ENCODE results near the gene SMAD6. TPM values are rescaled to one million over a fixed set of nuclear protein-coding genes. Genes with fewer than 3 reads are reported as not detected.

The SMAD6 gene
- 1 to 10 TPM; 1.7 to 6.3 (median 3.8) TPM for total RNA-seq

DNA sequence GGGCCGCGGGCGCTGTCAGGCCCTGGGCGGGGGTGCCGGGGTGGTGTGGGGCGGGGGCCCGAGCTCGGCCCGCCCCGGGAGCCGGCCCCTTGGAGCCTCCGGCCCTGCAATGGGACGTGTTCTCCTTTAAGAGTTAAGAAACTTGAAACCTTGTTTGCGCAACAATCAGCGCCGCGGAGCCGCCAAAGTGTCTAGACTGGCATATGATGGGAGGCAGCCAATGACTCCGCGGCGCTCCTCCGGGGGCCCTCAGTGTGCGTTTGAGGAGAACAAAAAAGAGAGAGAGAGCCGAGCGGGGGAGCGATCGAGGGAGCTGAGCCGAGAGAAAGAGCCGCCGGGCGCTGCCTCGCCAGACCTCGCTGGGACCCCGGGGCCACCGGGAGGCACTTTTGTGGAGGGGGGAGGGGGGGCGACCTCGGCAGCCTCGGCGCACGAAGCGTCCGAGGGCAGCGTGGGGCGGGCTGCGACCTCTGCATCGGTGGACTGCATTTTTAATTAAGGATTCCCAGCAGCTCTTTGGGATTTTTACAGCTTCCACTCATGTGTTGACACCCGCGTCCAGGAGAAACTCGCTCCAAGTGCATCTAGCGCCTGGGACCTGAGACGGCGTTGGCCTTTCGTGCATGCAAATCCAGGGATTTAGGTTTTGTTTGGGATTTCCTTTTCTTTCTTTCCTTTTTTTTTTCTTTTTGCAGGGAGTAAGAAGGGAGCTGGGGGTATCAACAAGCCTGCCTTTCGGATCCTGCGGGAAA is at the start of gene SMAD6:
TSS of gene SMAD6 (plus strand) at position 202 of the 752 bp plus-strand sequence. CDS start 1,023 bp downstream, outside the sequence.
- 0% methylated on average over 10 to 21 of the region's 55 CpGs for WGBS, 2 donors
- Histone ChIP-seq H3K27me3 (peaks cover 0 to 37% (median 0%) of the 10 kb centered on the region in 4 donors), H3K27ac (peak within 1 kb of the TSS; percentile 79 to 92 (median 86)), H3K36me3 (no peaks in the 10 kb centered on the region), H3K4me3 (peak within 1 kb of the TSS; percentile 49 to 77 (median 66)), H3K9me3 (no peaks in the 10 kb centered on the region), H3K4me1 (peaks cover 8 to 77% (median 21%) of the 10 kb centered on the region in 3 donors)
- no peak for TF ChIP-seq CTCF (IDR thresholded peaks at IDR 0.05)
- TF ChIP-seq POLR2A (IDR thresholded peaks at IDR 0.05), result no peak
- intact Hi-C loops (cut with DNase I), result no loop called here
- peak; percentile 59 for DNase-seq

DNA sequence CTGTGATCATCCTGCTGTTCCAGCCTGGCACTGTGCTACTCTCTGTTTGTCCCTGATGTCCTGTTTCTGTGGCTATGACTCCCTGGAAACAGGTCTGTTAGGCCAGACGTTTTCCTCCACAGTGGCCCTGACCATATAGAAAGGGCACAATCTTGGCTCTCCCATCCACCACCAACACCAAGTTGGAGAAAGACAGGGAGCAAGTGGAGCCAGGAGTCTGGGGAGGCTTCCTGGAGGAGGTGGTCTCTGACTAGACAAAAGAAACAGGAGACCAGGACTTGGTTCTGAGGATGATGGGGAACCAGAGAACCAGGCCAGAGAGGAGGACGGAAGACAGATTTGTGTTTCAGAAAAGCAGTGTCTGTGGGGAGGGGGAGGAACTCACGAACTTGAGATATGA is 49.2 kb upstream of the SMAD6 start:
- H3K9me3 ChIP-seq, result no peaks in the 10 kb centered on the region
- no peak overlapping the region for H3K27ac ChIP-seq
- peaks cover 0 to 22% (median 0%) of the 10 kb centered on the region in 4 donors for H3K27me3 ChIP-seq
- intact Hi-C loops (cut with DNase I), result no loop called here
- H3K4me1 ChIP-seq, result peaks cover 5 to 44% (median 14%) of the 10 kb centered on the region in 3 donors
- WGBS, 2 donors, result 88 to 91% methylated on average over 2 of the region's 3 CpGs
- no peaks in the 10 kb centered on the region for H3K36me3 ChIP-seq
- DNase-seq, result no peak
- H3K4me3 ChIP-seq, result no peak overlapping the region
- no peak for TF ChIP-seq POLR2A (IDR thresholded peaks at IDR 0.05)
- no peak for TF ChIP-seq CTCF (IDR thresholded peaks at IDR 0.05)

- DNase-seq, result no peak
- Histone ChIP-seq H3K27me3 (peaks cover 0 to 22% (median 0%) of the 10 kb centered on the region in 4 donors), H3K27ac (no peak overlapping the region), H3K36me3 (no peaks in the 10 kb centered on the region), H3K4me3 (no peak overlapping the region), H3K4me1 (peaks cover 5 to 44% (median 14%) of the 10 kb centered on the region in 3 donors), H3K9me3 (no peaks in the 10 kb centered on the region)
- TF ChIP-seq POLR2A (IDR thresholded peaks at IDR 0.05) (no peak), CTCF (IDR thresholded peaks at IDR 0.05) (no peak)
- 90 to 100% methylated on average over 3 to 4 of the region's 6 CpGs for WGBS, 2 donors
- intact Hi-C loops (cut with DNase I), result no loop called here
These were observed 48.6 kb upstream of the SMAD6 start for GRCh38 chr15:66653398-66653797.

GRCh38 chr15:66653852-66654251 is 48.2 kb upstream of the SMAD6 start:
- Histone ChIP-seq H3K27me3 (peaks cover 0 to 22% (median 0%) of the 10 kb centered on the region in 4 donors), H3K4me1 (peaks cover 5 to 44% (median 14%) of the 10 kb centered on the region in 3 donors), H3K36me3 (no peaks in the 10 kb centered on the region), H3K27ac (no peak overlapping the region), H3K4me3 (no peak overlapping the region), H3K9me3 (no peaks in the 10 kb centered on the region)
- 83 to 84% methylated on average over 12 to 13 of the region's 13 CpGs for WGBS, 2 donors
- intact Hi-C loops (cut with DNase I), result no loop called here
- no peak for DNase-seq
- no peak for TF ChIP-seq POLR2A (IDR thresholded peaks at IDR 0.05)
- no peak for TF ChIP-seq CTCF (IDR thresholded peaks at IDR 0.05)

GRCh38 chr15:66654361-66654738 is 47.7 kb upstream of the SMAD6 start:
- H3K9me3 ChIP-seq, result no peaks in the 10 kb centered on the region
- H3K4me1 ChIP-seq, result peaks cover 5 to 44% (median 14%) of the 10 kb centered on the region in 3 donors
- no peaks in the 10 kb centered on the region for H3K36me3 ChIP-seq
- peaks cover 0 to 22% (median 0%) of the 10 kb centered on the region in 4 donors for H3K27me3 ChIP-seq
- intact Hi-C loops (cut with DNase I), result no loop called here
- 43 to 46% methylated on average over 6 of the region's 12 CpGs for WGBS, 2 donors
- H3K4me3 ChIP-seq, result peak overlapping the region in 2 of 4 donors; percentile 44 to 62
- no peak for DNase-seq
- TF ChIP-seq CTCF (IDR thresholded peaks at IDR 0.05), result no peak
- TF ChIP-seq POLR2A (IDR thresholded peaks at IDR 0.05), result no peak
- H3K27ac ChIP-seq, result peak overlapping the region in 3 of 4 donors; percentile 1 to 57 (median 22)
